ENCODE measurements around the gene APOBEC3G.

DNA sequence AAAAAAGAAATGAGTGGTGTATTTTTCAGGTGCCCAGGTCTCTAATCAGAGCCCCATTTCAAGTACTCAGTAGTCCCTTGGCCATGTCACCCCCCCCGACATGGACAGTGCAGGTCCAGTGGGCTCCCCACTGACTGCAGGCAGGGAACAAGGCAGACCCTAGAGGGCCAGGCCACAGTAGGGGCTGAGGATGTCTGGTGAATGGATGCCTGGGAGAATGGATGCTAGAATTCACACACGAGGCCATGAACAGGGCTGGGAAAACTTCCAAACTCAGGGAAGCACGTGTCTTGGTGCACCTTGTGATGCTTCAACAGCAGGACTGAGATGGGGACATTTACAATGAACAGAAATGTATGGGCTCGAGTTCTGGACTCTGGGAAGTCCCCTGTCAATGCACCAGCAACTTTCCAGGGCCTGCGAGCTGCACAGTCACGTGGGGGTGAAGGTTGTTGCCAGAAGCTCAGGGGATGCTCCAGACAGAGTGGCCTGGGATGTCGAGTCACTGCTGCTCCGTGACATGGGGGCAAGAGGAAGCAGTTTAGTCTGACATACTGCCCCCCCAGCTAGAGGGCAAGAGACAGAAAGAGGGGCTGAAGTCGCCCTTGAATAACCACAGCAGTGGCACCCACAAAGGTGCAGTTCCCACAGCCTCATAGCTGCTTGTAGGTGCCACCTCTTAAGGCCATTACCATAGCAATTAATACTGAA is 3.1 kb downstream of the APOBEC3G start:
- TF ChIP-seq, protein P1, sequence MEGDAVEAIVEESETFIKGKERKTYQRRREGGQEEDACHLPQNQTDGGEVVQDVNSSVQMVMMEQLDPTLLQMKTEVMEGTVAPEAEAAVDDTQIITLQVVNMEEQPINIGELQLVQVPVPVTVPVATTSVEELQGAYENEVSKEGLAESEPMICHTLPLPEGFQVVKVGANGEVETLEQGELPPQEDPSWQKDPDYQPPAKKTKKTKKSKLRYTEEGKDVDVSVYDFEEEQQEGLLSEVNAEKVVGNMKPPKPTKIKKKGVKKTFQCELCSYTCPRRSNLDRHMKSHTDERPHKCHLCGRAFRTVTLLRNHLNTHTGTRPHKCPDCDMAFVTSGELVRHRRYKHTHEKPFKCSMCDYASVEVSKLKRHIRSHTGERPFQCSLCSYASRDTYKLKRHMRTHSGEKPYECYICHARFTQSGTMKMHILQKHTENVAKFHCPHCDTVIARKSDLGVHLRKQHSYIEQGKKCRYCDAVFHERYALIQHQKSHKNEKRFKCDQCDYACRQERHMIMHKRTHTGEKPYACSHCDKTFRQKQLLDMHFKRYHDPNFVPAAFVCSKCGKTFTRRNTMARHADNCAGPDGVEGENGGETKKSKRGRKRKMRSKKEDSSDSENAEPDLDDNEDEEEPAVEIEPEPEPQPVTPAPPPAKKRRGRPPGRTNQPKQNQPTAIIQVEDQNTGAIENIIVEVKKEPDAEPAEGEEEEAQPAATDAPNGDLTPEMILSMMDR (IDR thresholded peaks at IDR 0.05; ENCODE audit: borderline replicate concordance, extremely low read depth, low read length, poor library complexity, severe bottlenecking) = no peak
- TF ChIP-seq EZH2 (IDR thresholded peaks at IDR 0.05; ENCODE audit: borderline replicate concordance, low read depth, low read length, severe bottlenecking) = no peak
